GM12875 (cell line): ENCODE results near the gene RAB8A.

Experiments
- H3K4me3 ChIP-seq: one replicate; pipeline ENCODE4 v1.5.1; 2011; ENCODE audit warnings: low read depth, low read length, control low read depth
- TF ChIP-seq, protein P1 (sequence below): IDR thresholded peaks from 2 replicates; pipeline ENCODE4 v1.5.1; 2011; ENCODE audit warnings: low read depth, mild to moderate bottlenecking, control low read depth, inconsistent platforms, low read length, moderate library complexity, borderline replicate concordance; ENCODE audit not compliant: insufficient read depth

The RAB8A gene

GRCh38 chr19:16068696-16069259 is 42.9 kb upstream of the RAB8A start:
- H3K4me3 ChIP-seq, result no peak overlapping the region
- TF ChIP-seq, protein P1, sequence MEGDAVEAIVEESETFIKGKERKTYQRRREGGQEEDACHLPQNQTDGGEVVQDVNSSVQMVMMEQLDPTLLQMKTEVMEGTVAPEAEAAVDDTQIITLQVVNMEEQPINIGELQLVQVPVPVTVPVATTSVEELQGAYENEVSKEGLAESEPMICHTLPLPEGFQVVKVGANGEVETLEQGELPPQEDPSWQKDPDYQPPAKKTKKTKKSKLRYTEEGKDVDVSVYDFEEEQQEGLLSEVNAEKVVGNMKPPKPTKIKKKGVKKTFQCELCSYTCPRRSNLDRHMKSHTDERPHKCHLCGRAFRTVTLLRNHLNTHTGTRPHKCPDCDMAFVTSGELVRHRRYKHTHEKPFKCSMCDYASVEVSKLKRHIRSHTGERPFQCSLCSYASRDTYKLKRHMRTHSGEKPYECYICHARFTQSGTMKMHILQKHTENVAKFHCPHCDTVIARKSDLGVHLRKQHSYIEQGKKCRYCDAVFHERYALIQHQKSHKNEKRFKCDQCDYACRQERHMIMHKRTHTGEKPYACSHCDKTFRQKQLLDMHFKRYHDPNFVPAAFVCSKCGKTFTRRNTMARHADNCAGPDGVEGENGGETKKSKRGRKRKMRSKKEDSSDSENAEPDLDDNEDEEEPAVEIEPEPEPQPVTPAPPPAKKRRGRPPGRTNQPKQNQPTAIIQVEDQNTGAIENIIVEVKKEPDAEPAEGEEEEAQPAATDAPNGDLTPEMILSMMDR, result no peak

DNA sequence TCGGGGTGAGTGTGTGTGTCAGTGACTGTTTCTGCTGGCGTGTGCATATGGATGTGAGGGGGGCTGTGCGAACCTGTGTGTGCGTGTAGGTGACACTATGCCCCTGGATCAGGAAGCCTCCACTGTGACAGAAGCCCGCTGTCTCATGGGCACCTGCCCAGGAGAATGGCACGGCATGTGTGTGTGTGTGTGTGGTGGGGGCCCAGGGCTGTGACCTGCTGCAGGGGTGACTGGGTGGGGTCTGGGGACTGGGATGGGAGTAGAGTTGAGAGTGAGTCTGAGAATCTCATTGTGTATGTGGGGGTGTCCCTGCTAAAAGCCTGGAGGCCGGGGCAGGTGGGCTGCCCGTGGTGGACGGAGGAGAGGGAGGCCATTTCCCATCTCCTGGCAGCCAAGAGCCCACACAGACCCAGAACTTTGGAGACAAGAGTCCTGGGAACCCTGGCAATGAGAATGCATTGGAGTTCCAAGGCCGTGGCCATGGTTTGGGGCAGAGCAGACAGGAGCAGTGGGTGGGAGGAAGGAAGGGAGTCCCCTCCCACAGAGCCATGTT is 41.8 kb upstream of the RAB8A start:
- TF ChIP-seq, protein P1, result no peak
- no peak overlapping the region for H3K4me3 ChIP-seq

- H3K4me3 ChIP-seq, result no peak overlapping the region
- TF ChIP-seq, protein P1, result 0 out of 2 replicates have a peak, but pooled peaks have one; percentile 8
These were observed 41.2 kb upstream of the RAB8A start for GRCh38 chr19:16070366-16070990.

- H3K4me3 ChIP-seq, result no peak overlapping the region
- TF ChIP-seq, protein P1, result no peak
These were observed 40.5 kb upstream of the RAB8A start for GRCh38 chr19:16071072-16071691.

DNA sequence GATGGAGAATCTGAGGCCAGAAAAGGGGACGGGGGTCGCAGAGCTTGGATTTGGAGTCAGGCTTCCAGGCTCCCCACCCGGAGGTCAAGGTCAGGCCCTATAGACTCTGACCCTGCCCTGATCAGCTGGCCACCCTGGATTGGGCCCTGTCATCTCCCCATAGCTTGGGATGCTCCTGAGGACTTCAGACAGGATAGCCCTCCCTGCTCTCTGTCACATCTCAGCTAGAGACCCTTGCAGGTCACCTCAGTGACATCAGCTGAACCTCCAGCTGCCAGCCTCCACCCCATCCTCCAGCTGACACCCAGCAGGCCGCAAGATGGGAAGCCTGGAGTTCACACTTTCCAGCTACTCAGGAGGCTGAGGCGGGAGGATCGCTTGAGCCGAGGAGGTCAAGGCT is 38.2 kb upstream of the RAB8A start:
- H3K4me3 ChIP-seq, result no peak overlapping the region
- TF ChIP-seq, protein P1, result no peak

GRCh38 chr19:16073988-16074387 is 37.7 kb upstream of the RAB8A start:
- TF ChIP-seq, protein P1, result no peak
- H3K4me3 ChIP-seq, result no peak overlapping the region
